ENCODE data around the gene CCDC6. TPM values are rescaled to one million over a fixed set of nuclear protein-coding genes. Genes with fewer than 3 reads are reported as not detected.

CCDC6 gene
- total RNA-seq, 1 donor from 2014 or later, result 24.1 TPM

DNA sequence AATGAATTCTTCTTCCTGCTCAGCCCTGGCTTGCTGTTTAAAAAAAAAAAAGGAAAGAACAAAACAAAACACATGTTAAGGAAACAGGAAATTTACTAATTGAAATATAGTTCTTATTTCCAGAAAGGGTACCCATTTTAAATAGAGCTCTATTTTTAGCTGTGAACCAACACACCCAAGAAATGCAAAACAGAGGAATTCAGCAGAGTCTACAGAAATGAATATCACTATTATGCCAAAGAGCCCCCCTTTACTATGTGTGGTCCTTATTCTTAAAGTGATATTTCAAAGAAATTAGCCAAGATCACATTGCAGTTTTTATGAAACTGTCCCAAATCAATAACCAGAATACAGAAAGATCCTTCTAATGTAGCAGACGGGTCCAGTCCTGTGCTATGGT lies 53.7 kb downstream of the CCDC6 start:
- DNase-seq (ENCODE audit: low read depth, low spot score), result no peak

GRCh38 chr10:59851864-59852263 lies 54.5 kb downstream of the CCDC6 start:
- no peak for DNase-seq (ENCODE audit: low read depth, low spot score)

GRCh38 chr10:59847888-59848287 lies 58.5 kb downstream of the CCDC6 start:
- no peak for DNase-seq (ENCODE audit: low read depth, low spot score)

GRCh38 chr10:59847326-59847725 lies 59.0 kb downstream of the CCDC6 start:
- DNase-seq (ENCODE audit: low read depth, low spot score), result no peak

GRCh38 chr10:59844436-59844835 lies 61.9 kb downstream of the CCDC6 start:
- DNase-seq (ENCODE audit: low read depth, low spot score), result no peak

GRCh38 chr10:59843748-59844147 lies 62.6 kb downstream of the CCDC6 start:
- no peak for DNase-seq (ENCODE audit: low read depth, low spot score)

- no peak for DNase-seq (ENCODE audit: low read depth, low spot score)
Observed at GRCh38 chr10:59839576-59839975, 66.8 kb downstream of the CCDC6 start.

GRCh38 chr10:59838085-59838789 lies 68.1 kb downstream of the CCDC6 start:
- no peak for DNase-seq (ENCODE audit: low read depth, low spot score)

DNA sequence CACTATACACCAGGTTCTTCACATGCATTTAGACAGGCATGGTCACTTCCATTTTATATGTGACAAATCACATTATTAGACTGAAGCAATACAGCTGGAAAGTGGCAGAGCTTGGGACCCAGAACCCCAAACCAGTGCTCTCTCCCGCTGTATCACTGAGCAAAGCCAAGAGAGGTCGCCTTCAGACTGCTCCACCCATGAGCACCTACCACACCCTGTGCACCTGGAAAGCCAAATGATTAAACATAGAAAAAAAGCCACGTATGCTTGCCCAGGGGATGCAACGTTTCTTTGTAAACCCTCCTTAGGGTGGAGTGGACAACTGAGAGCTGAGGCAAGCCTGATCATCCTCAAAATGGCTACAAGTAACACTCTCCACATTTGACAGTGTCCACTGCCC lies 72.5 kb downstream of the CCDC6 start:
- DNase-seq (ENCODE audit: low read depth, low spot score), result no peak

GRCh38 chr10:59832506-59832905 lies 73.8 kb downstream of the CCDC6 start:
- no peak for DNase-seq (ENCODE audit: low read depth, low spot score)

DNA sequence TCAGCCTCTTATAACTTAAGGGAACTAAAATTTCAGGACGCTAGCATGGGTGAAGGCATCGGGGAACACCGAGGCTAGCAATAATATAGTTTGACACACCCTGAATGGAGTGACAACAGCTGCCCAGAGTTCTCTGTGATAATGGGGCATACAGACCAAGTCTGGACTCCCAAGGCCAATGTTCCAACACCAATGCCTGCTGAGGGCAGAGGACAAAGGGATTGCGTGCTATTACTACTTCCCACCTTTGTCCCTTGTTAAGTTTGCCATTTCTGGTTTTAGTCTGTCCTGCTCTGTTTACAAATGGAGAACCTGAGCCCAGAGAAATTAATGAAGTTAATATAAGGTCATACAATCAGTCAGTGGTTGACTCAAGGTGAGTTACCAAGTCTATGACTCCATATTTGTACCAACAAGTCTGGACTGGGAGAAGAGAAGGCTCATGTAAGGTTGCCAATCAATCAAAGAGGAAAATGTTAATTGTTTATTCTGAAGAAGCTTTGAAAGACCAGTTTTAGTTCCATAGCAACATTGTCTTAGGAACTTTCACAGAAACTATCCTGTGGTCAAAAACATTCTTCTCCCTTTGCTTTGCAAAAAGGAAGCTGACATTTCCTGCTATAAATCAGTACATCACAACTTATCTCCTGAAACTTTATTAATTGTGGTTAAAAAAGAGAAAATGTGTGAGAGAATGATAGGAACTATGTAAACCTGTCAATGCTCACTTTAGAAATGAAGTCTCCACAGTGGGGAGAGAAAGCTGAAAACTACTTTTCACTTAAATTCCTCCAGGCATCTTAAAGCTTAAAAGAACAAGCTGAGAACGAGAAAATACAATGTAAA lies 74.5 kb downstream of the CCDC6 start:
- no peak for DNase-seq (ENCODE audit: low read depth, low spot score)

DNA sequence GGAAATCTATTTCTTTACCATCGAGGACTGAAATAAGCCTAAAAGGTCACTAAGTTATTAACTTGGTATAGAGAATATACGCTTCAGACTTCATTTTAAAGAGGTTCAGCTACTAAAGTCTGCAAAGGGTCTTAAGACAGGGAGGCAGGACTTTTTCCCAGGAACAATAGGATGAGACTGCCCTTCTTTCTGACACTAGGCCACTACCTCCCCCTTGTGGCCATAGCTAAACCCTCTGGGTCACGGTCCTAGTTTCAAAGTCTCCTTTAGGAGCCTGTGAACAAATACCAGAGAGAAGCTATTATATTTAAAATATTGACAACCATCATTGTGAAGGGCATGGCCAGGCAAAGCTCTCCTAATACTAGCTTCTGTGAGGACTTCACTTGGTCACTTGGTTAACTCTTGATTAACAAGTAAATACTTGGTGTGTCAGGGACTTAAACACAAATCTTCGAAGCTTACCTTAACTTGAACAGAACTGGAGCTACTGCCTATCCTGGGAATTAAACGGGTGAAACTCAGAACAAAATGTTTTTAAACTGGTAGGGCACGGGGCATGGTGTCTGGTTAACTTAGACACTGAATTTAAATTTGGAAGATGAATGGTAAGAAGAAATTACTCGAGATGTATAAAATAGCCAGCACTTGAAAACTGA lies 75.6 kb downstream of the CCDC6 start:
- peak; percentile 27 for DNase-seq (ENCODE audit: low read depth, low spot score)

GRCh38 chr10:59829601-59830000 lies 76.8 kb downstream of the CCDC6 start:
- no peak for DNase-seq (ENCODE audit: low read depth, low spot score)

- no peak for DNase-seq (ENCODE audit: low read depth, low spot score)
Observed at GRCh38 chr10:59829024-59829423, 77.3 kb downstream of the CCDC6 start.

GRCh38 chr10:59825932-59826331 lies 80.4 kb downstream of the CCDC6 start:
- no peak for DNase-seq (ENCODE audit: low read depth, low spot score)

GRCh38 chr10:59823751-59824150 lies 82.6 kb downstream of the CCDC6 start:
- no peak for DNase-seq (ENCODE audit: low read depth, low spot score)

DNA sequence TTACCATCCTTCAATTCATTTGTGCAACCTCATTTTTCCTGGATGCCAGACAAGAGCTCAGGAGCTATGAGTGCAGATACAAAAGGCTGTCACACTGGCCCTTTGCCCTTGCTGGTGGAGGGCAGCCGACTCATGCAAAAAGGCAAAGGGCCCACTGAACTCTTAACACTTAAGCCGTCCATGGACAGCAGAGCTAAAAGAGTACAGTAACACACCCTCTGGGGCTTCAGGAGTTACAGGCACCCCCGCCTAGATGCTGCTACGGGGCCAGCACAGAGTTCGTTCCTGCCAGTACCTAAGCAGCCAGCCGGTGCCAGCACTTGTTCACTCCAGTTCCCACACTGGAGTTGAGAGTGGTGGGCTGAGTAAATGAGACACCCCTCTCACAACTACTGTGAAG lies 83.2 kb downstream of the CCDC6 start:
- no peak for DNase-seq (ENCODE audit: low read depth, low spot score)

GRCh38 chr10:59820471-59820870 lies 85.9 kb downstream of the CCDC6 start:
- DNase-seq (ENCODE audit: low read depth, low spot score), result no peak

DNA sequence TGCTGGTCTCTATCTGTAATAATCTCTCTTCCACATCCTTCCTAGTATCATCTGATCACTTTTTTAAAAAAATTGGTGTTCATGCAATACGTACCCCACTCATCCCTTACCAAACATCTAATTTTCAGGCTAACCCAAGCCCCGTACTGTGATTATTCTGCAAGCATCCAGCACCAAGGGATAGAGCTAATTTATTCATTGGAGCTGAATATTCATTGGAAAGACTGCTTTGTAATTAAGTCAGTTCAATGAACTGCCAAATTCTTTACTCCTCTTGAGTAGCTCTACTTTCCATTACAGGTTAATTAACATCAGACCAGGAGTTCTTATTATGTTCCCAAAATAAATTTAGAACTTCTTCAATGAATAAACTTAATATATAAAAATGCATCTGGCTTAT lies 86.7 kb downstream of the CCDC6 start:
- no peak for DNase-seq (ENCODE audit: low read depth, low spot score)

DNA sequence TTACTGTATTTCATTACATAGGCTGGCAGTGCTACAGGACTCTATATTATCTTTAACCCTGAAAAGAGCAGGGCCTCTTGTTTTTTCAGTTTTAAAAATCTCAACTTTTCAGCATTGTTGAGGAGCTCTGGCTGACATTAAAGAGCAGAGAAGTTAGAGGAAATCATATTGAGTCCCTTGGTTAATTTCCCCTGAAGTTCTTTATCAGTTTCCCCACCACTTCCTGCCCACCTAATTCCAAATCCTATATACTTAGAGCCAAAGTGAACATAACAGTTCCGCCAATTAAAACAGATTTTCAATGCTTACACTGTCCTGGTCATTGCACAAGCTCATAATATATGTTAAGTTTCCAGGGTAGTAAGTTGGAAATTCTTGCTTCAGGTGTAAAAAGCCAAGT lies 87.1 kb downstream of the CCDC6 start:
- no peak for DNase-seq (ENCODE audit: low read depth, low spot score)

- DNase-seq (ENCODE audit: low read depth, low spot score), result no peak
Observed at GRCh38 chr10:59817773-59818172, 88.6 kb downstream of the CCDC6 start.

DNA sequence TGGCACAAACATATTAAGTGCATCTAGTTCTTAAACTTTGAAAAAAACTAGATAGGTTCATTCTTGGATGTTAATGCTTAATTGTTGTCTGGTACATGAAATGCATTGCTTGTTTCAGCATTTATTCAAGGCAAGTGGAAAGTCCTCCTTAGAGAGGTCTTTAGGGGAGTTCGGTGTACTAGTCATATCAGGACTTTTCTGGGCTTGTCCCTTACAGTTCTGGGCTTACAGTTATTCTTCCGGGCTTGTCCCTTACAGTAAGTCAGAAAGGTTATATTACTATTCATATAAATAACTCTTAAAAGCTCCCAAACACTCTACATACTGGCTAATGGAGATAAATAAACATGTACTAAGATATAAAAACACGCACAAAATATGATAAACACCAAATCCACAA lies 91.5 kb downstream of the CCDC6 start:
- no peak for DNase-seq (ENCODE audit: low read depth, low spot score)

Data from pulmonary artery endothelial cell (primary cell).